Measurements from ENCODE around the gene KCNE2.
"Not testable (repeated sequence)": the region's sequence is repeated elsewhere in the genome, so short reads cannot be mapped to it uniquely, and the experiment has no call there.

Gene KCNE2

DNA sequence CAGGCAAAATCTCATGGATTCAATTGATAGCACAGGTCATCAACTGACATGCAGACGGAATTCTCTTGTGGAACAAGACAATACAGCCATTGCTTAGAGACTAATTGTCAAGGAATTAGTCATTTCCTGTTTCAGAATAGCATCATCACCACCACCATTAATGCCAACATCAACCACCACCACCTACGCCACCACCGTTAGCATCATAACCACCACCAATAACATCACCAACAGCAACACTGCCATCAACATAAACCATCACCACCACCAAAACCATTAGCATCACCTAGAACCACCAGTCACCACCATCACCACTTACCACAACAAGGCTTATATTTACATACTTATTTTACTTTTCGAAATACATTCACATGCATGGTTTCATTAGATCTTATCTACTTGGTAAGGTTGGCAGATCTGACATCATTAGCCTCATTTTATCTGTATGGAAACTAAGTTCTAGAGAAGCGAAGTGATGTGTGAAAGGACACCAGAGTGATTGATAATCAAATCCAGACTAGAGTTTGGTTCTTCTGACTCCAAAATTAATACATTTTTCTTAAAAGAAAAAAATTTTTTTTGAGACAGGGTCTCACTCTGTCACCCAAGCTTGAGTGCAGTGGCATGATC, 53.8 kb downstream of the KCNE2 start:
- H3F3A ChIP-seq (ENCODE audit: low read depth); H3K4me1 ChIP-seq (ENCODE audit: insufficient read depth, low read length, poor library complexity, severe bottlenecking): not testable (repeated sequence)

More for the DNA sequence above, 53.8 kb downstream of the KCNE2 start:
- H4K20me1 ChIP-seq (ENCODE audit: insufficient read depth, low read length, poor library complexity, severe bottlenecking); H3K4me2 ChIP-seq (ENCODE audit: low read depth, low read length, poor library complexity, severe bottlenecking); H2AFZ ChIP-seq (ENCODE audit: low read length); H3K9ac ChIP-seq (ENCODE audit: low read depth, low read length, poor library complexity, severe bottlenecking); H3K4me3 ChIP-seq (ENCODE audit: low read length, poor library complexity, severe bottlenecking); H3K79me2 ChIP-seq (ENCODE audit: insufficient read depth, low read length); H3K9me2 ChIP-seq (replicated peaks; ENCODE audit: low read depth, low read length); H3K27me3 ChIP-seq (ENCODE audit: insufficient read depth, low read length, poor library complexity, severe bottlenecking); H3K9me3 ChIP-seq (ENCODE audit: insufficient read depth, low read depth, low read length); H3K36me3 ChIP-seq (ENCODE audit: insufficient read depth, low read length): not testable (repeated sequence)

Data from Loucy (cell line).